Calu3 (cell line): ENCODE results near the gene KCNS3. TPM values are rescaled to one million over a fixed set of nuclear protein-coding genes. Genes with fewer than 3 reads are reported as not detected.

ENCODE experiments used
- BruUV-seq: library from RNA; stranded (reverse); fragments of 400-500 nt; replicated peaks from 2 replicates; lab custom pipeline; 2021; lab: Mats Ljungman, UMichigan
- CTCF ChIA-PET: fragments of 300-600 bp; sonication (Branson Sonifier 250); formaldehyde crosslinking; loops from one replicate; lab custom pipeline; 2022; ENCODE audit warnings: antibody characterized with exemption; lab: Charles Lee
- DNase-seq: peaks from one replicate; pipeline ENCODE4 v3.0.0; 2022
- H3K27ac Mint-ChIP-seq: one replicate; pipeline ENCODE4 v1.8.0; 2022; ENCODE audit warnings: mixed read lengths; ENCODE audit not compliant: unreplicated experiment
- H3K27me3 Mint-ChIP-seq: one replicate; pipeline ENCODE4 v1.8.0; 2022; ENCODE audit warnings: mixed read lengths; ENCODE audit not compliant: unreplicated experiment
- H3K36me3 Mint-ChIP-seq: one replicate; pipeline ENCODE4 v1.8.0; 2022; ENCODE audit warnings: mild to moderate bottlenecking, moderate library complexity, mixed read lengths; ENCODE audit not compliant: insufficient read depth, unreplicated experiment
- H3K4me1 Mint-ChIP-seq: one replicate; pipeline ENCODE4 v1.8.0; 2022; ENCODE audit warnings: mild to moderate bottlenecking, low read depth, mixed read lengths; ENCODE audit not compliant: unreplicated experiment
- H3K4me3 Mint-ChIP-seq: one replicate; pipeline ENCODE4 v1.8.0; 2022; ENCODE audit warnings: mild to moderate bottlenecking, low read depth, moderate library complexity, mixed read lengths; ENCODE audit not compliant: unreplicated experiment
- H3K9me3 Mint-ChIP-seq: one replicate; pipeline ENCODE4 v1.8.0; 2022; ENCODE audit warnings: low read depth, mixed read lengths; ENCODE audit not compliant: unreplicated experiment
- CTCF ChIP-seq: fragments of 200-600 bp; IDR thresholded peaks from one replicate; pipeline ENCODE4 v1.8.0; 2022; ENCODE audit warnings: antibody characterized with exemption; ENCODE audit not compliant: unreplicated experiment
- intact Hi-C: fragments of 100-400 bp; cut with micrococcal nuclease; formaldehyde crosslinking; loops from one replicate; pipeline ENCODE4 v1.10.0; 2022; ENCODE audit not compliant: unreplicated experiment
- total RNA-seq: library from RNA; stranded (reverse); gene quantifications from 2 replicates; pipeline ENCODE4 v1.2.3, GENCODE V29; 2022

The KCNS3 gene
- total RNA-seq, 1 experiment from 2014 or later = 5.0 TPM

- TF ChIP-seq CTCF = no peak
- no peaks in the 10 kb centered on the region for H3K36me3 Mint-ChIP-seq
- peaks cover 4% of the 10 kb centered on the region for H3K9me3 Mint-ChIP-seq
- no peaks in the 10 kb centered on the region for H3K4me1 Mint-ChIP-seq
- H3K27me3 Mint-ChIP-seq = no peaks in the 10 kb centered on the region
- no peak for DNase-seq
- no TSS peak for BruUV-seq
- intact Hi-C loops = loop anchor here (5.0 kb wide), 1 partner anchor 58 kb away; no protein-coding TSS in a partner anchor
- no peak overlapping the region for H3K27ac Mint-ChIP-seq
- CTCF ChIA-PET = no interaction called here
- no peak overlapping the region for H3K4me3 Mint-ChIP-seq
These were observed 36.6 kb downstream of the KCNS3 start for GRCh38 chr2:17915099-17915498.

- Mint-ChIP-seq H3K4me3 (no peak overlapping the region), H3K27ac (no peak overlapping the region), H3K9me3 (peaks cover 2% of the 10 kb centered on the region), H3K4me1 (no peaks in the 10 kb centered on the region), H3K36me3 (no peaks in the 10 kb centered on the region), H3K27me3 (no peaks in the 10 kb centered on the region)
- CTCF ChIA-PET = no interaction called here
- no TSS peak for BruUV-seq
- TF ChIP-seq CTCF = no peak
- no peak for DNase-seq
- intact Hi-C loops = loop anchor here (5.0 kb wide), 1 partner anchor 59 kb away; no protein-coding TSS in a partner anchor
These were observed 37.5 kb downstream of the KCNS3 start for GRCh38 chr2:17915811-17916518.

- TF ChIP-seq CTCF = no peak
- peaks cover 2% of the 10 kb centered on the region for H3K9me3 Mint-ChIP-seq
- H3K27ac Mint-ChIP-seq = no peak overlapping the region
- no peak for DNase-seq
- no TSS peak for BruUV-seq
- H3K27me3 Mint-ChIP-seq = no peaks in the 10 kb centered on the region
- no peak overlapping the region for H3K4me3 Mint-ChIP-seq
- H3K36me3 Mint-ChIP-seq = no peaks in the 10 kb centered on the region
- no peaks in the 10 kb centered on the region for H3K4me1 Mint-ChIP-seq
- intact Hi-C loops = loop anchor here (5.0 kb wide), 1 partner anchor 59 kb away; no protein-coding TSS in a partner anchor
- CTCF ChIA-PET = no interaction called here
These were observed 38.1 kb downstream of the KCNS3 start for GRCh38 chr2:17916584-17916983.

GRCh38 chr2:17918789-17919188, 40.3 kb downstream of the KCNS3 start:
- Mint-ChIP-seq H3K27ac (no peak overlapping the region), H3K4me3 (no peak overlapping the region), H3K36me3 (no peaks in the 10 kb centered on the region), H3K27me3 (no peaks in the 10 kb centered on the region), H3K4me1 (no peaks in the 10 kb centered on the region), H3K9me3 (peaks cover 2% of the 10 kb centered on the region)
- TF ChIP-seq CTCF = no peak
- intact Hi-C loops = loop anchor here (5.0 kb wide), 1 partner anchor 61 kb away; no protein-coding TSS in a partner anchor
- BruUV-seq = no TSS peak
- CTCF ChIA-PET = interaction anchor here (1.1 to 1.5 kb wide), 2 partner anchors 39 to 67 kb away, joined by 3 to 4 read pairs; no protein-coding TSS in a partner anchor
- no peak for DNase-seq
